ENCODE data around the gene NCOA1. TPM values are rescaled to one million over a fixed set of nuclear protein-coding genes. Genes with fewer than 3 reads are reported as not detected.

NCOA1 gene
- total RNA-seq, 1 experiment from 2014 or later = 37.1 TPM

DNA sequence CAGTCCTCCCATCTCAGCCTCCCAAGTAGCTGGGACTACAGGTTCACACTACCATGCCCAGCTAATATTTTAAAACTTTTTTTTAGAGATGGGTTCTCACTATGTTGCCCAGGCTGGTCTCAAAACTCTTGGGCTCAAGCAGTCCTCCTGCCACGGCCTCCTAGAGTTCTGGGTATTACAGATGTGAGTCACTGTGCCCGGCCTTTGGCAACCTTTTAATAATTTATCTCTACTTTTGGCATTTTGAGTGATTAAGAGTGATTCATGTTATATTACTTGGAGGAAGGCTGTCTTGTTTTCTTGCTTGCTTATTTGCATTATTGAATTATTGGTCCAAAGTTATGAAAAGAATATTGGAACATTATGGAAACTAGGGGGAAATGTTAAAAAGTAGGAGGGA lies 24.3 kb downstream of the NCOA1 start:
- intact Hi-C loops (cut with micrococcal nuclease; ENCODE audit: unreplicated experiment) = loop anchor here (5.0 kb wide), 1 partner anchor 62 kb away; no protein-coding TSS in a partner anchor
- H3K4me1 Mint-ChIP-seq (ENCODE audit: low read depth, unreplicated experiment) = peaks cover 20% of the 10 kb centered on the region
- H3K9me3 Mint-ChIP-seq (ENCODE audit: unreplicated experiment) = no peaks in the 10 kb centered on the region
- H3K36me3 ChIP-seq (ENCODE audit: control insufficient read depth, insufficient read depth, low read length) = no peaks in the 10 kb centered on the region
- H3K27me3 Mint-ChIP-seq (ENCODE audit: insufficient read depth, unreplicated experiment) = no peaks in the 10 kb centered on the region
- POLR2A ChIA-PET = no interaction called here
- H3K9me3 ChIP-seq = no peaks in the 10 kb centered on the region
- no peak overlapping the region for H3K4me3 Mint-ChIP-seq (ENCODE audit: unreplicated experiment)
- CTCF ChIA-PET = interaction anchor here (0.7 kb wide), 1 partner anchor 36 kb away, joined by 5 read pairs; no protein-coding TSS in a partner anchor
- no peaks in the 10 kb centered on the region for H3K4me1 ChIP-seq
- DNase-seq = no peak
- no peaks in the 10 kb centered on the region for H3K36me3 Mint-ChIP-seq (ENCODE audit: insufficient read depth, unreplicated experiment)
- no TSS peak for BruUV-seq (replicated peaks)
- TF ChIP-seq, protein P1, sequence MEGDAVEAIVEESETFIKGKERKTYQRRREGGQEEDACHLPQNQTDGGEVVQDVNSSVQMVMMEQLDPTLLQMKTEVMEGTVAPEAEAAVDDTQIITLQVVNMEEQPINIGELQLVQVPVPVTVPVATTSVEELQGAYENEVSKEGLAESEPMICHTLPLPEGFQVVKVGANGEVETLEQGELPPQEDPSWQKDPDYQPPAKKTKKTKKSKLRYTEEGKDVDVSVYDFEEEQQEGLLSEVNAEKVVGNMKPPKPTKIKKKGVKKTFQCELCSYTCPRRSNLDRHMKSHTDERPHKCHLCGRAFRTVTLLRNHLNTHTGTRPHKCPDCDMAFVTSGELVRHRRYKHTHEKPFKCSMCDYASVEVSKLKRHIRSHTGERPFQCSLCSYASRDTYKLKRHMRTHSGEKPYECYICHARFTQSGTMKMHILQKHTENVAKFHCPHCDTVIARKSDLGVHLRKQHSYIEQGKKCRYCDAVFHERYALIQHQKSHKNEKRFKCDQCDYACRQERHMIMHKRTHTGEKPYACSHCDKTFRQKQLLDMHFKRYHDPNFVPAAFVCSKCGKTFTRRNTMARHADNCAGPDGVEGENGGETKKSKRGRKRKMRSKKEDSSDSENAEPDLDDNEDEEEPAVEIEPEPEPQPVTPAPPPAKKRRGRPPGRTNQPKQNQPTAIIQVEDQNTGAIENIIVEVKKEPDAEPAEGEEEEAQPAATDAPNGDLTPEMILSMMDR (IDR thresholded peaks at IDR 0.05; ENCODE audit: insufficient read depth in 1 of 2, low read depth in 1 of 2, low read length in 1 of 2, severe bottlenecking in 1 of 2, unreplicated experiment in 1 of 2) = no peak
- H3K4me3 ChIP-seq (ENCODE audit: low read depth, low read length) = no peak overlapping the region
- H3K27me3 ChIP-seq (replicated peaks; ENCODE audit: control insufficient read depth, insufficient read depth, low read length) = no peaks in the 10 kb centered on the region
- no peak overlapping the region for H3K27ac Mint-ChIP-seq (ENCODE audit: unreplicated experiment)

DNA sequence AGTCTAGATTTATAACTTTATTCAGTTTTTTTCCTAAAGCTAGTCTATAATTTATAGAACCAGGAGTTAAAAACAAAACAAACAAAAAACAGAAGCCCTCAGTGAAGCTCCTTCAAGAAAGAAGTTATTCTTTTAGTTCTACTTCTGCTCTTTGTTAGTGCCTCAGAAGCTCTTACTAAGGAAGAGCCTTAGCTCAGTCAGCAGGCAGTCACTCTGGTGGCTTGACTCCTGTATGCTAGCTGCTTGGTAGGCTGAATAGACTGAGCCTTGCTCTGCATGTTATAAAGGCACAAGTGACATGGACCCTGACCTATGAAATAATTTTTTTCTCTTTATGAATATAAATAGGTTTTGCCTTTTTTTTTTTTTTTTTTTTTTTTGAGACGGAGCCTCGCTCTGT lies 24.8 kb downstream of the NCOA1 start:
- TF ChIP-seq, protein P1 (IDR thresholded peaks at IDR 0.05; ENCODE audit: insufficient read depth in 1 of 2, low read depth in 1 of 2, low read length in 1 of 2, severe bottlenecking in 1 of 2, unreplicated experiment in 1 of 2) = no peak
- POLR2A ChIA-PET = no interaction called here
- no TSS peak for BruUV-seq (replicated peaks)
- no peak overlapping the region for H3K4me3 Mint-ChIP-seq (ENCODE audit: unreplicated experiment)
- Histone ChIP-seq H3K9me3 (no peaks in the 10 kb centered on the region), H3K4me1 (no peaks in the 10 kb centered on the region), H3K27me3 (replicated peaks; ENCODE audit: control insufficient read depth, insufficient read depth, low read length) (no peaks in the 10 kb centered on the region), H3K36me3 (ENCODE audit: control insufficient read depth, insufficient read depth, low read length) (no peaks in the 10 kb centered on the region), H3K4me3 (ENCODE audit: low read depth, low read length) (no peak overlapping the region)
- H3K4me1 Mint-ChIP-seq (ENCODE audit: low read depth, unreplicated experiment) = peaks cover 20% of the 10 kb centered on the region
- intact Hi-C loops (cut with micrococcal nuclease; ENCODE audit: unreplicated experiment) = loop anchor here (5.0 kb wide), 1 partner anchor 61 kb away; no protein-coding TSS in a partner anchor
- CTCF ChIA-PET = interaction anchor here (0.7 kb wide), 1 partner anchor 35 kb away, joined by 5 read pairs; no protein-coding TSS in a partner anchor
- no peaks in the 10 kb centered on the region for H3K27me3 Mint-ChIP-seq (ENCODE audit: insufficient read depth, unreplicated experiment)
- no peak for DNase-seq
- H3K27ac Mint-ChIP-seq (ENCODE audit: unreplicated experiment) = no peak overlapping the region
- no peaks in the 10 kb centered on the region for H3K36me3 Mint-ChIP-seq (ENCODE audit: insufficient read depth, unreplicated experiment)
- H3K9me3 Mint-ChIP-seq (ENCODE audit: unreplicated experiment) = peaks cover 5% of the 10 kb centered on the region

DNA sequence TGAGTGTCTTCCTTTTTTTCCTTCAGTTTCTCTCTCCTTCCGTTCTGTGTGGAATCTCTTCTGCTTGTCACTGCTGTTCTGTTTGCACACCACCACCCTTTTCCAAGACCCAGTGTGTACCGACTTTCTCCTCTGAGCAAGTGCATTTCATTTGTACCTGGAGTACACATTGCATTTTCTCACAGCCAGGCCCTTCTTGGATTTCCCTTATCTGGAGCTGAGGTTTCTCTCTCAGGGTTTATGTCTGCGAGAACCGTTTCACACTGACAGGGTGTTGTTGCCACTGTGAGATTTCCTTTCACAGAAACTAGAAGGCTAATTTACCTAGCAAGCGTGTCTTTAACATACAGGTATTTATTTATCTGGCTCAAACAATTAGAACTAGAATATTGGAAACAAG lies 26.2 kb downstream of the NCOA1 start:
- ChIA-PET CTCF (no interaction called here), POLR2A (no interaction called here)
- intact Hi-C loops (cut with micrococcal nuclease; ENCODE audit: unreplicated experiment) = loop anchor here (5.0 kb wide), 1 partner anchor 60 kb away; no protein-coding TSS in a partner anchor
- Mint-ChIP-seq H3K4me3 (ENCODE audit: unreplicated experiment) (no peak overlapping the region), H3K36me3 (ENCODE audit: insufficient read depth, unreplicated experiment) (no peaks in the 10 kb centered on the region), H3K4me1 (ENCODE audit: low read depth, unreplicated experiment) (peaks cover 22% of the 10 kb centered on the region), H3K27ac (ENCODE audit: unreplicated experiment) (peak overlapping the region; percentile 17), H3K9me3 (ENCODE audit: unreplicated experiment) (peaks cover 13% of the 10 kb centered on the region), H3K27me3 (ENCODE audit: insufficient read depth, unreplicated experiment) (no peaks in the 10 kb centered on the region)
- no peaks in the 10 kb centered on the region for H3K9me3 ChIP-seq
- no peaks in the 10 kb centered on the region for H3K4me1 ChIP-seq
- TF ChIP-seq, protein P1 (IDR thresholded peaks at IDR 0.05; ENCODE audit: insufficient read depth in 1 of 2, low read depth in 1 of 2, low read length in 1 of 2, severe bottlenecking in 1 of 2, unreplicated experiment in 1 of 2) = no peak
- no peaks in the 10 kb centered on the region for H3K36me3 ChIP-seq (ENCODE audit: control insufficient read depth, insufficient read depth, low read length)
- no peak overlapping the region for H3K4me3 ChIP-seq (ENCODE audit: low read depth, low read length)
- no TSS peak for BruUV-seq (replicated peaks)
- H3K27me3 ChIP-seq (replicated peaks; ENCODE audit: control insufficient read depth, insufficient read depth, low read length) = no peaks in the 10 kb centered on the region
- DNase-seq = no peak

Measured in Caco-2 (cell line).